Cerebellar nuclear complex (tissue), 1 donor: ENCODE results near the gene EHF.
"Not testable (repeated sequence)": the region's sequence is repeated elsewhere in the genome, so short reads cannot be mapped to it uniquely, and the experiment has no call there.

Experiments
- DNase-seq, 2 experiments: peaks; one replicate each; lab custom pipeline; 2025; lab: John Stamatoyannopoulos, UW

Gene EHF

GRCh38 chr11:34668583-34669053 lies 47.7 kb downstream of the EHF start:
- DNase-seq, result no peak

DNA sequence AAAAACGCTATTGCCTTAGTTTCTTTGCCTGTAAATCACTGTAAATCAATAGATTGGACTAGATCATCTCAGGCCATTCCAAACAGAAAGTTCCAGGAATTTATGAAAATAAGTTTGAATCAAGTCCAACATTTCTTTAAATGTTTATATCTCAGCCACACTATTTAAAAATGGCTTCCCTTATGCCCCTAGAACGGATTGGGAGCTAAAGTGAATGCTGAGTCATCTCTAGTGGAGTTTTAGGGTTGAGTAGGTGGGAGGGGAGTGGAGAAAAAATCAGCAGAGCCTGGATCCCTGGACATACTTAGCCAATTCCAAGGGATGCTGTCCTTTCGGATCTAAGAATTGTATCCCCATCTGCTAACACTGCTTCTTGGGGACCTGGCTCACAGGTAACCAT lies 48.6 kb downstream of the EHF start:
- DNase-seq, result no peak

- no peak for DNase-seq
Measured at GRCh38 chr11:34671117-34671516, 50.2 kb downstream of the EHF start.

DNA sequence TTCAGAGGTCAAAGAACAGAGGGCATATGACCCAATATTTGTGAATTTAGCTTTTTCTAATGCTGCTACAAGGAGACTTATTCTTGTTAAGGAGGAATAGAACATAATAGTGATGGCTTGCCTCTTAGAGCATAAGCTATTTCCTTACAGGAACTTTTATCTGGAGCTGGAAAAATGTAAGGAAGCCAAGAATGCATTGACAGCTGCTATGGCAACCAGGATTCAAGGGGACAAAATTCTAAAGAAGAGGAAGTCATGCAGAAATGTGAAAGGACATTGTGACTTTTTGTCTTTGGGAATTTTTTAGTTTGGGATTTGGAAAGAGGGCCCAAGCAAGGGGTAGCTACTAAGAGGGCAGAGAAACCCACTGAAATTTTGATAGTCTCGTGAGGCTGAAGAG lies 51.1 kb downstream of the EHF start:
- no peak for DNase-seq

- DNase-seq, result no peak
Measured at GRCh38 chr11:34674038-34674437, 53.1 kb downstream of the EHF start.

DNA sequence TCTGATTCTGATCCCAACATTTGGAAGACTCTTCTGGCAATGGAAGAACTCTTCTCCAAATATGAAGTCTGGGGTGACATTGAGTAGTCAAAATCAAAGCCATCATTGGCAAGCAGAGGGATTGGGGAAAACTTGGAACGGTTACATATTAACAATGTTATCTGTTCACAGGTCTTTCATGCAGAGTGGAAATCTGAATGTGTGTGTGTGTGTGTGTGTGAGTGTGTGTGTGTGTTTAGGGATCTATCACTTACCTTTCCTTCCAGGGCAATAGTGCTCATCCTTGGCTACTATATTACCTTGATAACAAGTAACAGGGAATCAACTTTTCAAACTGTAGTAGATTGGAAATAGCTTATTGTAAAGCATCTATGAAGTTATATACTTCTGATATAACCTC lies 55.3 kb downstream of the EHF start:
- DNase-seq, result no peak

- DNase-seq, result no peak
Measured at GRCh38 chr11:34679681-34680080, 58.8 kb downstream of the EHF start.

GRCh38 chr11:34680206-34680605 lies 59.3 kb downstream of the EHF start:
- DNase-seq, result no peak

DNA sequence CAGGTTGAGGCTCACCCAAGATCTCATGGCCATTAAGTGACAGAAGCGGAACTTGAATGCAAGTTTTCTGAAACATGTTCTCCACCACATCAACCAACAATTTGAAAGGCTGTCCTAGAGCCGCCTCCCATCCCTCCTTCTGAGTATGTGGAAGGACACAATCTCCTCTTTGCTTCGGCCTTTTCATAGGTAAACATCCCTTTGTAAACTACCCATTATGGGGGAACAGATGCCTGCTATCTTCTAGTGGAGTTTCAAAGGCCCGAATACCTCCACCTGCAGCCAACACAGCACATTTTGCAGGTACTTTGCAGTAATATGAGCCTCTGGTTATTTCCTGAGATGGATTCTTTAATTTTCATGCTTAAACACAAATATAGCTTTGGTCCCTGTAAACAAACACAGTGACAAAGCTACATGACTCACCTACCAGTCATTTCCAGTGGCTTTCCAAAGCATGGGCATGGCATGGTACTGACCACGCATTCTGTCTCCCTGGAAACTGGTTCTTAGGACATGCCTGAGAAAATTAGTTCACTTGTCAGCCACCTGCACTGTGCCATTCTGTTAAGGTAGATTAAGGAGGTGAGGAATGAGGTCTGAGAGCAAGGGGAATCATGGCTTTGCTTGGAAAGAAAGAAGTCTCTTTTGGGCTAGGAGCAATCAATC lies 60.2 kb downstream of the EHF start:
- no peak for DNase-seq

DNA sequence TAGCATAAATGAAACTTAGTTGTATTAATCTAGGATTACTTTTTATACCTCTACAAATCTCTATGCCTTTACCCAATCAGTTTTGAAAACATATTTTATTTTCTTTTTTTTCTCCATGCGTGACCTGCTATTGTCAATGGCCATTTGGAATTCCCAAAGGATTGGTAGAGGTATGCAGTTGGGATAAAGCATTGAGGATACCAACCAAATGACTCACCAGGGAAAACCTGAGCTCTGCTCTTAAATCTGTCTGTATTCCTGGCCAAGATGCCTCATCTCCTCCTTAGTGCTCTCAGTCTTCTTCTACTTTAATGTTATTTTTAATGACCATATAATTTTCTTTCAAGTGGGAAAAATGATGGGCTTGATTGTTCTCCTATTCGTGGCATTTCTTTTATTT lies 61.9 kb downstream of the EHF start:
- DNase-seq, result no peak

DNA sequence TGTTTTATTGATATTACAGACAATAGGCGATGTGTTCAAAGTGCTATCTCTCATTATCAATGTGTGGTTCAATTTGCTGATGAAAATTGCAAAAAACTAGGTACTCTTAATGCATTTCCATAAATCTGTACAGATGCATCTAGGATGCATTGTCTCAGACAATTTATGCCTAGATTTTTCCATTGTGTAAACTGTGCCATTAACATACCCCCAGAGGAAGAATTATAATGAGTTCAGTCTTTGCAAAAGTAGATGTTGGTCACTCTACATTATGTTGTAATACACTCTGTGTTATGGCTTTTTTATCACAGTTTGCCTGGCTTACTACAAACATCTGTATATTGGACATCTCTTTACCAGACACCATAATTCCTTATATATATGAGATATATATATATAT lies 62.5 kb downstream of the EHF start:
- DNase-seq, result no peak

- DNase-seq, result no peak
Measured at GRCh38 chr11:34685864-34686263, 65.0 kb downstream of the EHF start.

DNA sequence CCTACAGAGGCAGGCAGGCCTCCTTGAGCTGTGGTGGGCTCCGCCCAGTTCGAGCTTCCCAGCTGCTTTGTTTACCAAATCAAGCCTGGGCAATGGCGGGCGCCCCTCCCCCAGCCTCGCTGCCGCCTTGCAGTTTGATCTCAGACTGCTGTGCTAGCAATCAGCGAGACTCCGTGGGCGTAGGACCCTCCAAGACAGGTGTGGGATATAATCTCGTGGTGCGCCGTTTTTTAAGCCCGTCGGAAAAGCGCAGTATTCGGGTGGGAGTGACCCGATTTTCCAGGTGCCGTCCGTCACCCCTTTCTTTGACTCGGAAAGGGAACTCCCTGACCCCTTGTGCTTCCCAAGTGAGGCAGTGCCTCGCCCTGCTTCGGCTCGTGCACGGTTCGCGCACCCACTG lies 71.4 kb downstream of the EHF start:
- DNase-seq, result not testable (repeated sequence)

DNA sequence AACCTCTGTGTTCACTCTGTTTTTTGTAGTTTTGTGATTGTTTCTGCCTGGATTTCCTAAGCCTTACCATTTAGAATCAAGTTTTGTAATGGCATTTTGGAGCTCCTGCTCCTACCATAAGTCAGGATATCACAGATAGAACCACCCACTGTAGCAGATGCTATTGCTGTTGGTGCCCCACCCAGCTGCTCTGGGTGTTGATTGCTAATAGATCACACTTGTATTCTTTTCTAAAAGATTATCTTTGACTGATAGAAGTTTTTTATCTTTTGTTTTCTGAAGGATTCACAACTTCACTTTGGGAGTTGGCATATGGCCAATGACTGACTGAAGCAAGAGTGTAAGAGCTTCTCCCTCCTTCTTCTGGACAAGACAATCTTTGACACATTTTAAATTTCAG lies 76.0 kb downstream of the EHF start:
- DNase-seq, result no peak

DNA sequence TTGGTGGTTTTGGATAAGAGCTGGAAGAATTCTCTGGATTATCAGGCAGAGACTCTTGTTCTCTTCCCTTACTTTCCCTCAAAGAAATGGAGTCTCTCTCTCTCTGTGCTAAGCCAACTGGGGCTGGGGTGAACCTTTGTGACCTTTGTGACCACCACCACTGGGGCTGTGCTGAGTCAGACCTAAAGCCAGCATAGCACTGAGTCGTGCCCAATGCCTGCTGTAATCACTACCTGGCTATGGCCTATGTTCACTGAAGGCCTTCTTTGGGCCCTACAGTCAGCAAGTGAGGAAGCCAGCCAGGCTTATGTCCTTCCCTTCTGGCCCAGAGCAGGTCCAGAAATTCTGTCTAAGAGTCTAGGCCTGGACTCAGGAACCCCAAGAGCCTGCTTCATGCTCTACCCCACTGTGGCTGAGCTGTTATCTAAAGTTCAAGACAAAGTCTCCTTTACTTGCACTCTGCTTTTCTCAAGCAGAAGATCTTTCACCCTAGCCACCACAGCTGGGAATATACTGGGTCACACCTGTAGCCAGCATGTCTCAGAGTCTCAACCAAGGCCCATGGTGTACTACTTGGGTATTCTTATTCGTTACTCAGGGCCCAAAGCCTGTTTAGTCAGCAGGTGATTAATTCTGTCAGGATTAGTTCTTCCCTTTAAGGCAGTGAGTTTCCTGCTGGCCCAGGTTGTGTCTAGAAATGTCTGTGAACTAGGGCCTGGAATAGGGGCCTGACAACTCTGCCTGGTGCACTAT lies 86.0 kb downstream of the EHF start:
- no peak for DNase-seq

DNA sequence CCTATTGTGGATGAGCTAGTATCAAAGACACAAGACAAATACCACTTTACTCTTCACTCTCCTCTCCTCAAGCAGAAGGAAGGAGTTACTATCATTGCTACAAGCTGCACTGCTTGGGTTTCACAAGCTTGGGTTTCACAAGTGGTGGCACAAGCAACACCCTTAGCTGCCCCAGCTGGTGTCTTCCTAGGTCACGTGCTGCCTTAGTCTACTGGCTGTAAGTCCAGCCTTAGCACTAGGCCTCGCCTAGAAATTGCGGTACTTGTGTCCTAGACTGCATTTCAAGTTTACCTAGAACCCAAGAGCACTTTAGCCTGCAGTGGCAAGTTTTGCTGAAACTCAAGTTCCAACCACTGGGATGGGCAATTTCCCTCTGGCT lies 86.6 kb downstream of the EHF start:
- DNase-seq, result no peak
